Endothelial cell of umbilical vein (primary cell): Measurements from ENCODE around the gene ARRB1. TPM values are rescaled to one million over a fixed set of nuclear protein-coding genes. Genes with fewer than 3 reads are reported as not detected.

Experiments used
- BruUV-seq: library from RNA; stranded (reverse); fragments of 400-500 nt; replicated peaks from 2 replicates; lab custom pipeline; 2021; lab: Mats Ljungman, UMichigan
- CTCF ChIA-PET: fragments of 300-600, 350-600 bp; sonication (Branson Sonifier 250); formaldehyde crosslinking; loops from one replicate; lab custom pipeline; 2021; ENCODE audit warnings: antibody characterized with exemption, inconsistent platforms; lab: Charles Lee
- POLR2A ChIA-PET: fragments of 300-600, 350-600 bp; sonication (Branson Sonifier 250); formaldehyde crosslinking; loops from one replicate; lab custom pipeline; 2021; ENCODE audit warnings: antibody characterized with exemption, inconsistent platforms; lab: Charles Lee
- DNase-seq: peaks from one replicate; pipeline ENCODE4 v3.0.0-alpha.2; 2011; ENCODE audit warnings: low read depth, low spot score
- FAIRE-seq: peaks from 2 replicates; lab custom pipeline; 2011; peaks lifted over from hg19 to GRCh38; lab: Jason Lieb, UNC
- H2AFZ ChIP-seq: 2 replicates; pipeline ENCODE4 v1.6.0; 2012; ENCODE audit warnings: low read depth, low read length, control low read depth, inconsistent platforms
- H3K27ac ChIP-seq: 2 replicates; pipeline ENCODE4 v1.5.1; 2011; ENCODE audit warnings: low read depth, mild to moderate bottlenecking, control low read depth, low read length, moderate library complexity; ENCODE audit not compliant: insufficient read depth
- H3K27me3 ChIP-seq, 2 experiments: 2 replicates each; pipeline versions ENCODE4 v1.6.0 to v1.6.1; 2011; ENCODE audit warnings: low read length in 2 of 2, mixed read lengths in 1 of 2; ENCODE audit not compliant: control insufficient read depth in 2 of 2, insufficient read depth in 2 of 2
- H3K36me3 ChIP-seq, 2 experiments: 2 replicates in 1 of 2; 3 replicates in 1 of 2; pipeline ENCODE4 v1.5.1; 2011; ENCODE audit warnings: low read length in 2 of 2, mild to moderate bottlenecking in 1 of 2, moderate library complexity in 1 of 2; ENCODE audit not compliant: control insufficient read depth in 2 of 2, insufficient read depth in 2 of 2; ENCODE audit errors: extremely low read depth in 1 of 2
- H3K4me1 ChIP-seq: 3 replicates; pipeline ENCODE4 v1.5.1; 2011; ENCODE audit warnings: mild to moderate bottlenecking, low read length; ENCODE audit not compliant: control insufficient read depth, insufficient read depth; ENCODE audit errors: extremely low read depth
- H3K4me2 ChIP-seq: 2 replicates; pipeline ENCODE4 v1.6.1; 2011; ENCODE audit warnings: low read length, control low read depth, mixed read lengths; ENCODE audit not compliant: insufficient read depth
- H3K4me3 ChIP-seq, 3 experiments: fragments of 200-600 bp in 1 of 3; sonication (generic), shearing (Covaris generic) in 1 of 3; replicated peaks in 1 of 3; 2 replicates each; pipeline ENCODE4 v1.5.1; 2011 to 2016; ENCODE audit warnings: control low read depth in 3 of 3, low read length in 3 of 3, mild to moderate bottlenecking in 2 of 3, inconsistent platforms in 1 of 3, low read depth in 1 of 3, moderate library complexity in 1 of 3; ENCODE audit not compliant: insufficient read depth in 1 of 3
- H3K79me2 ChIP-seq: 2 replicates; pipeline ENCODE4 v1.6.0; 2012; ENCODE audit warnings: low read length, inconsistent platforms; ENCODE audit not compliant: control insufficient read depth, insufficient read depth
- H3K9ac ChIP-seq: replicated peaks from 2 replicates; pipeline ENCODE3; 2011; ENCODE audit warnings: low read length, control low read depth; ENCODE audit not compliant: insufficient read depth; ENCODE audit errors: extremely low read depth
- H3K9me1 ChIP-seq: replicated peaks from 3 replicates; pipeline ENCODE4 v1.6.0; 2011; ENCODE audit warnings: mild to moderate bottlenecking, low read length; ENCODE audit not compliant: control insufficient read depth, insufficient read depth; ENCODE audit errors: extremely low read depth
- H3K9me3 ChIP-seq: replicated peaks from 2 replicates; pipeline ENCODE4 v1.5.1; 2012; ENCODE audit warnings: low read length, inconsistent platforms; ENCODE audit not compliant: control insufficient read depth, insufficient read depth
- H4K20me1 ChIP-seq: replicated peaks from 2 replicates; pipeline ENCODE3; 2011; ENCODE audit warnings: mild to moderate bottlenecking, low read length; ENCODE audit not compliant: control insufficient read depth, insufficient read depth; ENCODE audit errors: extremely low read depth
- EZH2 ChIP-seq: IDR thresholded peaks from 2 replicates; pipeline ENCODE4 v1.6.1; 2012; ENCODE audit warnings: borderline replicate concordance, low read depth, mild to moderate bottlenecking, moderate library complexity, low read length, inconsistent platforms; ENCODE audit not compliant: severe bottlenecking
- FOS ChIP-seq: IDR thresholded peaks from 2 replicates; pipeline ENCODE4 v1.6.1; 2011; ENCODE audit warnings: mild to moderate bottlenecking, low read length, moderate library complexity, borderline replicate concordance; ENCODE audit not compliant: insufficient read depth
- GATA2 ChIP-seq: IDR thresholded peaks from 2 replicates; pipeline ENCODE4 v1.7.0; 2011; ENCODE audit warnings: low read depth, mild to moderate bottlenecking, moderate library complexity, mixed read lengths, low read length; ENCODE audit not compliant: insufficient read length, insufficient read depth
- JUN ChIP-seq: IDR thresholded peaks from 2 replicates; pipeline ENCODE4 v1.6.1; 2011; ENCODE audit warnings: borderline replicate concordance, low read depth; ENCODE audit not compliant: insufficient read length, insufficient read depth
- MYC ChIP-seq: IDR thresholded peaks from one replicate; pipeline ENCODE4 v1.6.1; 2011; ENCODE audit warnings: mild to moderate bottlenecking, low read depth, low read length
- POLR2A ChIP-seq: IDR thresholded peaks from 2 replicates; pipeline ENCODE4 v1.6.1; 2012; ENCODE audit warnings: low read depth, mild to moderate bottlenecking, control low read depth, low read length
- POLR2AphosphoS5 ChIP-seq: IDR thresholded peaks from 2 replicates; pipeline ENCODE4 v1.6.1; 2012; ENCODE audit warnings: low read depth, mild to moderate bottlenecking, control low read depth, low read length, moderate library complexity; ENCODE audit not compliant: insufficient read depth
- dilution Hi-C: fragments of 300-500 bp; cut with MboI; formaldehyde crosslinking; loops from one replicate; pipeline ENCODE4 v1.15.0; 2019; ENCODE audit warnings: low sequenced_read_pairs; ENCODE audit not compliant: extremely low pct_ligation_motif_present
- intact Hi-C: fragments of 100-400 bp; cut with micrococcal nuclease; formaldehyde crosslinking; loops from one replicate; pipeline ENCODE4 v1.10.0; 2022
- polyA plus RNA-seq, 4 experiments: library from polyadenylated mRNA; depleted of rRNA in 3 of 4; stranded (reverse) in 3 of 4; unstranded in 1 of 4; fragments of >200 nt; gene quantifications; 2 replicates each; pipeline versions ENCODE4 v1.2.1 to v1.2.3, GENCODE V29; 2011 to 2012; ENCODE audit warnings: missing spikeins in 1 of 4
- total RNA-seq: library from RNA; stranded (reverse); gene quantifications from 2 replicates; pipeline ENCODE4 v1.2.3, GENCODE V29; 2021
- TF ChIP-seq, protein P1 (sequence below), 2 donors: IDR thresholded peaks; 1 replicate in 1 of 2; 2 replicates in 1 of 2; pipeline ENCODE4 v1.5.1; 2011; ENCODE audit warnings: low read length in 2 of 2, mild to moderate bottlenecking in 2 of 2, moderate library complexity in 2 of 2, control low read depth in 1 of 2, inconsistent platforms in 1 of 2, low read depth in 1 of 2; ENCODE audit not compliant: insufficient read depth in 1 of 2; ENCODE audit errors: extremely low read depth in 1 of 2
- TF ChIP-seq, protein P2 (sequence below): IDR thresholded peaks from 2 replicates; pipeline ENCODE4 v1.6.1; 2011; ENCODE audit not compliant: insufficient read depth, insufficient read length

Gene ARRB1
- total and polyA plus RNA-seq, 2 donors (not counting 3 experiments of a cell fraction or from before 2014, with no cell fraction given): 63.9 to 92.6 TPM

DNA sequence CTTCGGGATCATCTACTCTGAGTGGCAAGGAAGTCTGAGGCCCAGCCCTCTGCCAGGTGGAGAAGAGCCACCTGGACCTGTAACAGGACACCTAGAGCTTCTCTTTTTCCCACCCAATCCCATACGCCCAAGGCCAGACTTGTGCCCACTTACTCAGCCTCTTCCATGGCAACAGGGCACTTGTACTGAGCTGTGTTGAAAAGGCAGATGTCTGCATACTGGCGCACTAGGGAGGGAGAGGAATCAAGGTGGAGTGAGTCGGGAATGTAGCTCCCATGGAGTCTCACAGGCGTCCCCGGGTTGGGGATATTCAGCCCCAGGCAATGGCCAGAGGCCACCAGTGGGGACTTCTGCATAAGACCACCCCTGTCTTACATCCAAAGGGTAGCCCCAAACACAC is 74.8 kb downstream of the ARRB1 start:
- H2AFZ ChIP-seq: no peak overlapping the region
- peaks cover 31% of the 10 kb centered on the region for H3K4me1 ChIP-seq
- TF ChIP-seq JUN (no peak), MYC (no peak), EZH2 (no peak), POLR2A (no peak), FOS (no peak), GATA2 (no peak), POLR2AphosphoS5 (no peak)
- TF ChIP-seq, protein P1, sequence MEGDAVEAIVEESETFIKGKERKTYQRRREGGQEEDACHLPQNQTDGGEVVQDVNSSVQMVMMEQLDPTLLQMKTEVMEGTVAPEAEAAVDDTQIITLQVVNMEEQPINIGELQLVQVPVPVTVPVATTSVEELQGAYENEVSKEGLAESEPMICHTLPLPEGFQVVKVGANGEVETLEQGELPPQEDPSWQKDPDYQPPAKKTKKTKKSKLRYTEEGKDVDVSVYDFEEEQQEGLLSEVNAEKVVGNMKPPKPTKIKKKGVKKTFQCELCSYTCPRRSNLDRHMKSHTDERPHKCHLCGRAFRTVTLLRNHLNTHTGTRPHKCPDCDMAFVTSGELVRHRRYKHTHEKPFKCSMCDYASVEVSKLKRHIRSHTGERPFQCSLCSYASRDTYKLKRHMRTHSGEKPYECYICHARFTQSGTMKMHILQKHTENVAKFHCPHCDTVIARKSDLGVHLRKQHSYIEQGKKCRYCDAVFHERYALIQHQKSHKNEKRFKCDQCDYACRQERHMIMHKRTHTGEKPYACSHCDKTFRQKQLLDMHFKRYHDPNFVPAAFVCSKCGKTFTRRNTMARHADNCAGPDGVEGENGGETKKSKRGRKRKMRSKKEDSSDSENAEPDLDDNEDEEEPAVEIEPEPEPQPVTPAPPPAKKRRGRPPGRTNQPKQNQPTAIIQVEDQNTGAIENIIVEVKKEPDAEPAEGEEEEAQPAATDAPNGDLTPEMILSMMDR (IDR thresholded peaks at IDR 0.05; ENCODE audit: extremely low read depth in 1 of 2, insufficient read depth in 1 of 2, low read depth in 1 of 2, low read length in 2 of 2): no peak
- TF ChIP-seq, protein P2, sequence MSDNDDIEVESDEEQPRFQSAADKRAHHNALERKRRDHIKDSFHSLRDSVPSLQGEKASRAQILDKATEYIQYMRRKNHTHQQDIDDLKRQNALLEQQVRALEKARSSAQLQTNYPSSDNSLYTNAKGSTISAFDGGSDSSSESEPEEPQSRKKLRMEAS: no peak
- no peaks in the 10 kb centered on the region for H4K20me1 ChIP-seq
- no peak overlapping the region for H3K4me2 ChIP-seq
- no peak overlapping the region for H3K9ac ChIP-seq
- BruUV-seq: no TSS peak
- H3K27ac ChIP-seq: no peak overlapping the region
- H3K27me3 ChIP-seq: no peaks in the 10 kb centered on the region
- H3K9me3 ChIP-seq: no peaks in the 10 kb centered on the region
- ChIA-PET CTCF (interaction anchor here (0.8 to 2.3 kb wide), 9 partner anchors 8 to 132 kb away, joined by 3 to 15 read pairs (median 4); no protein-coding TSS in a partner anchor), POLR2A (no interaction called here)
- dilution Hi-C loops (no loop called here), intact Hi-C loops (no loop called here)
- FAIRE-seq (no peak), DNase-seq (no peak)
- peaks cover 12 to 54% of the 10 kb centered on the region in 2 experiments for H3K36me3 ChIP-seq
- no peaks in the 10 kb centered on the region for H3K9me1 ChIP-seq
- no peaks in the 10 kb centered on the region for H3K79me2 ChIP-seq
- no peak overlapping the region for H3K4me3 ChIP-seq
